Fibroblast of lung (primary cell): ENCODE measurements around the gene FIBCD1.

Source experiments
- EZH2 ChIP-seq: IDR thresholded peaks from 2 replicates; pipeline ENCODE4 v1.5.1; 2012; ENCODE audit warnings: low read length, control low read depth, mild to moderate bottlenecking; ENCODE audit errors: missing control alignments
- TF ChIP-seq, protein P1 (sequence below), 2 donors: IDR thresholded peaks in 1 of 2; conservative IDR thresholded peaks in 1 of 2; 1 replicate in 1 of 2; 2 replicates in 1 of 2; pipeline ENCODE4 v1.5.1; 2011 to 2012; ENCODE audit warnings: low read length in 2 of 2, control low read depth in 1 of 2, inconsistent platforms in 1 of 2, low read depth in 1 of 2, mild to moderate bottlenecking in 1 of 2

DNA sequence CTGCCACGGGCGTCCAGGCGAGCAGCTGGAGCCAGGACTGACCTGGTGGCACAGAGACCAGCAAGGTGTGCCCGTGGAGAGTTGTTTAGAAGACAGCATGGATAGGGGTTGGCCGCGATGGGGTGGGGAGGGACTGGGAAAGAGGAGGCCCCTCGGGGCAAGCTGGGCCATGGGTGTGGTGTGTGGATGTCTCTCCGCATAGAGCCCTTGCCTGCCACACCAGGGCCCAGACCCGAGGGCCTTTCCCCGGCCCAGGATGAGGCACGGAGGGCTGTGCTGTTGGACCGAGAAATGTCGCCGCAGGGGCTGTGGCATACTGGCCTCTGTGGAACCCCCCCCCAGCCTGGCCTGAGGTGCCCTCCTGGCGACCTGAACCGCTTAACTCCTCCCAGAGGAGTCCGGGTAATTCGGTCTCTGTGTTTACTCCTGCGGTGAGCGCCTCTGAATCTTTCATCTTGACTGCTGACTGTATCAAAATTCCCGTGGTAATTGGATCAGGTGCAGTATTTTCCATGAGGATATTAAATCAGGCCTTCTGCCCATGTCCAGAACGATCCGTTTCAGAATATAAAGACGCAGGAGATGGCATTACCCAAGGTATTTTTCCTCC, 47.4 kb upstream of the FIBCD1 start:
- TF ChIP-seq, protein P1, sequence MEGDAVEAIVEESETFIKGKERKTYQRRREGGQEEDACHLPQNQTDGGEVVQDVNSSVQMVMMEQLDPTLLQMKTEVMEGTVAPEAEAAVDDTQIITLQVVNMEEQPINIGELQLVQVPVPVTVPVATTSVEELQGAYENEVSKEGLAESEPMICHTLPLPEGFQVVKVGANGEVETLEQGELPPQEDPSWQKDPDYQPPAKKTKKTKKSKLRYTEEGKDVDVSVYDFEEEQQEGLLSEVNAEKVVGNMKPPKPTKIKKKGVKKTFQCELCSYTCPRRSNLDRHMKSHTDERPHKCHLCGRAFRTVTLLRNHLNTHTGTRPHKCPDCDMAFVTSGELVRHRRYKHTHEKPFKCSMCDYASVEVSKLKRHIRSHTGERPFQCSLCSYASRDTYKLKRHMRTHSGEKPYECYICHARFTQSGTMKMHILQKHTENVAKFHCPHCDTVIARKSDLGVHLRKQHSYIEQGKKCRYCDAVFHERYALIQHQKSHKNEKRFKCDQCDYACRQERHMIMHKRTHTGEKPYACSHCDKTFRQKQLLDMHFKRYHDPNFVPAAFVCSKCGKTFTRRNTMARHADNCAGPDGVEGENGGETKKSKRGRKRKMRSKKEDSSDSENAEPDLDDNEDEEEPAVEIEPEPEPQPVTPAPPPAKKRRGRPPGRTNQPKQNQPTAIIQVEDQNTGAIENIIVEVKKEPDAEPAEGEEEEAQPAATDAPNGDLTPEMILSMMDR (conservative IDR thresholded peaks at IDR 0.05 in 1 of 2, IDR thresholded peaks at IDR 0.05 in 1 of 2; ENCODE audit: low read depth in 1 of 2, low read length in 2 of 2): no peak
- TF ChIP-seq EZH2: no peak
